Fibroblast of pulmonary artery (primary cell): ENCODE data around the gene GARRE1.

Source experiments
- DNase-seq: peaks from one replicate; pipeline ENCODE4 v3.0.0-alpha.2; 2010; ENCODE audit warnings: low read depth
- H3K4me3 ChIP-seq: replicated peaks from 2 replicates; pipeline ENCODE4 v1.5.1; 2011; ENCODE audit warnings: low read depth, mild to moderate bottlenecking, control low read depth, low read length, moderate library complexity
- CTCF ChIP-seq: IDR thresholded peaks from 2 replicates; pipeline ENCODE4 v1.5.1; 2011; ENCODE audit warnings: mild to moderate bottlenecking, control low read depth, low read length, inconsistent platforms; ENCODE audit errors: missing control alignments

GARRE1 gene

GRCh38 chr19:34298891-34299520, 44.7 kb downstream of the GARRE1 start:
- no peak for DNase-seq
- H3K4me3 ChIP-seq: no peak overlapping the region
- TF ChIP-seq CTCF: no peak

GRCh38 chr19:34299576-34299975, 45.2 kb downstream of the GARRE1 start:
- no peak overlapping the region for H3K4me3 ChIP-seq
- no peak for DNase-seq
- TF ChIP-seq CTCF: no peak

GRCh38 chr19:34300380-34300779, 46.0 kb downstream of the GARRE1 start:
- no peak for TF ChIP-seq CTCF
- DNase-seq: no peak
- H3K4me3 ChIP-seq: no peak overlapping the region

GRCh38 chr19:34300962-34301361, 46.6 kb downstream of the GARRE1 start:
- TF ChIP-seq CTCF: no peak
- no peak for DNase-seq
- H3K4me3 ChIP-seq: no peak overlapping the region
